ENCODE measurements around the gene HOMER2. TPM values are rescaled to one million over a fixed set of nuclear protein-coding genes. Genes with fewer than 3 reads are reported as not detected.

The HOMER2 gene
- polyA plus RNA-seq, 3 donors: 0.92 to 2.4 (median 1.6) TPM

DNA sequence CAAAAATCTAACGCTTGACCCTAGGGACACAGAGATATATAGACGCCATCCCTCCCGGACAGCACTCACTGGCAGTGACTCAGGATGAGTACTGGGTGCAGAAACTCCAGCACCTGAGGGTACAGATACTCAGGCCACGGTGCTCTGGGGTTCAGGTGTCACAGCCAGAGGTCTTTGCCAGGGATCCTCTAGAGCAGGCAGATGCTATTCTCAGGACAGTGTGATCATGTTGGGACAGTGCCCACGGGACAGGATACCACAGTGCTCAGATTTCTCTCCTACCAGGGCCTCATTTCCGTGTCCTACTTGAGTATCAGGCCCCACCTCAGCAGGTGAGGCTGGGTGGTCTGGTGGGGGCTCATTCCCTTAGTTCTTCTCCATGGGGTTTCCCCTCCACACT, 34.4 kb downstream of the HOMER2 start:
- H3K4me3 ChIP-seq (replicated peaks in 1 of 3; ENCODE audit: low read depth in 2 of 3, low read length in 3 of 3): no peak overlapping the region
- H3K9ac ChIP-seq (ENCODE audit: insufficient read depth, low read length, poor library complexity, severe bottlenecking): no peak overlapping the region
- H3K27me3 ChIP-seq (ENCODE audit: control insufficient read depth in 2 of 2, insufficient read depth in 2 of 2, low read length in 2 of 2): no peaks in the 10 kb centered on the region
- no peaks in the 10 kb centered on the region for H3K4me1 ChIP-seq (ENCODE audit: control insufficient read depth in 1 of 2, insufficient read depth in 2 of 2, low read length in 2 of 2)
- Mint-ChIP-seq H3K4me1 (no peaks in the 10 kb centered on the region), H3K9me3 (no peaks in the 10 kb centered on the region), H3K27me3 (ENCODE audit: low read depth in 3 of 3) (peaks cover 0 to 4% (median 3%) of the 10 kb centered on the region in 3 donors), H3K27ac (no peak overlapping the region), H3K4me3 (no peak overlapping the region), H3K36me3 (no peaks in the 10 kb centered on the region)
- H3K4me2 ChIP-seq (replicated peaks; ENCODE audit: extremely low read depth, low read length, poor library complexity, severe bottlenecking): no peak overlapping the region
- no peaks in the 10 kb centered on the region for H3K9me3 ChIP-seq (replicated peaks in 1 of 2; ENCODE audit: control insufficient read depth in 1 of 2, insufficient read depth in 1 of 2, low read length in 2 of 2)
- WGBS (ENCODE audit: insufficient coverage): 94% methylated on average over 4 of the region's 6 CpGs
- no peaks in the 10 kb centered on the region for H4K20me1 ChIP-seq (ENCODE audit: insufficient read depth, low read length)
- no peaks in the 10 kb centered on the region for H3K79me2 ChIP-seq (ENCODE audit: insufficient read depth, low read length)
- DNase-seq: no peak
- H3K27ac ChIP-seq (ENCODE audit: low read depth in 1 of 2, low read length in 2 of 2): no peak overlapping the region
- no peaks in the 10 kb centered on the region for H3K36me3 ChIP-seq (replicated peaks in 1 of 2; ENCODE audit: control insufficient read depth in 1 of 2, insufficient read depth in 2 of 2, low read length in 2 of 2)
- intact Hi-C loops (cut with micrococcal nuclease): loop anchor here in 1 of 2 donors (10.0 kb wide), 1 partner anchor 47 kb away; no protein-coding TSS in a partner anchor
- H2AFZ ChIP-seq (ENCODE audit: insufficient read depth, low read depth, low read length, poor library complexity, severe bottlenecking): no peak overlapping the region
- TF ChIP-seq, protein P1, sequence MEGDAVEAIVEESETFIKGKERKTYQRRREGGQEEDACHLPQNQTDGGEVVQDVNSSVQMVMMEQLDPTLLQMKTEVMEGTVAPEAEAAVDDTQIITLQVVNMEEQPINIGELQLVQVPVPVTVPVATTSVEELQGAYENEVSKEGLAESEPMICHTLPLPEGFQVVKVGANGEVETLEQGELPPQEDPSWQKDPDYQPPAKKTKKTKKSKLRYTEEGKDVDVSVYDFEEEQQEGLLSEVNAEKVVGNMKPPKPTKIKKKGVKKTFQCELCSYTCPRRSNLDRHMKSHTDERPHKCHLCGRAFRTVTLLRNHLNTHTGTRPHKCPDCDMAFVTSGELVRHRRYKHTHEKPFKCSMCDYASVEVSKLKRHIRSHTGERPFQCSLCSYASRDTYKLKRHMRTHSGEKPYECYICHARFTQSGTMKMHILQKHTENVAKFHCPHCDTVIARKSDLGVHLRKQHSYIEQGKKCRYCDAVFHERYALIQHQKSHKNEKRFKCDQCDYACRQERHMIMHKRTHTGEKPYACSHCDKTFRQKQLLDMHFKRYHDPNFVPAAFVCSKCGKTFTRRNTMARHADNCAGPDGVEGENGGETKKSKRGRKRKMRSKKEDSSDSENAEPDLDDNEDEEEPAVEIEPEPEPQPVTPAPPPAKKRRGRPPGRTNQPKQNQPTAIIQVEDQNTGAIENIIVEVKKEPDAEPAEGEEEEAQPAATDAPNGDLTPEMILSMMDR (IDR thresholded peaks at IDR 0.05): no peak

DNA sequence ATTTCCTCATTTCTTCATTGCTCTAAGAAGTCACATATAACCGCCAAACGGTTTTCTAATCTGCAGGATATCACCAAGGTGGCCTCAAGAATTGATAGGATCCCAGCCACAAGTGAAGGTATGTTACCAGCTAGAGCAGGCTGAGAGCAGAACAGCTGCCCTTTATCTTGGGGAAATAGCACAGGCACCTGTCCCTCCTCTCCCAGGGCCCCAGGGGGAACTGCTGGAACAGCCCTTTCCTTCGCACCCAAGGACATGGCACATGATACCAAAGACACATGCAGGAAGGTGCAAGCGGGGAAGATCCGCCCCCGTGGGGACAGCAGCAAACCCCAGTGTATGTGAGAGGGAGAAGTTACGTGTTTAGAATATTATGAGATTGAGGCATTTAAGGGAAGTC, 35.3 kb downstream of the HOMER2 start:
- intact Hi-C loops (cut with micrococcal nuclease): loop anchor here in 1 of 2 donors (10.0 kb wide), 1 partner anchor 48 kb away; no protein-coding TSS in a partner anchor
- Histone ChIP-seq H2AFZ (ENCODE audit: insufficient read depth, low read depth, low read length, poor library complexity, severe bottlenecking) (no peak overlapping the region), H3K4me2 (replicated peaks; ENCODE audit: extremely low read depth, low read length, poor library complexity, severe bottlenecking) (no peak overlapping the region), H3K4me1 (ENCODE audit: control insufficient read depth in 1 of 2, insufficient read depth in 2 of 2, low read length in 2 of 2) (no peaks in the 10 kb centered on the region), H3K9me3 (replicated peaks in 1 of 2; ENCODE audit: control insufficient read depth in 1 of 2, insufficient read depth in 1 of 2, low read length in 2 of 2) (no peaks in the 10 kb centered on the region), H3K4me3 (replicated peaks in 1 of 3; ENCODE audit: low read depth in 2 of 3, low read length in 3 of 3) (no peak overlapping the region), H4K20me1 (ENCODE audit: insufficient read depth, low read length) (no peaks in the 10 kb centered on the region), H3K36me3 (replicated peaks in 1 of 2; ENCODE audit: control insufficient read depth in 1 of 2, insufficient read depth in 2 of 2, low read length in 2 of 2) (no peaks in the 10 kb centered on the region), H3K9ac (ENCODE audit: insufficient read depth, low read length, poor library complexity, severe bottlenecking) (no peak overlapping the region), H3K27ac (ENCODE audit: low read depth in 1 of 2, low read length in 2 of 2) (no peak overlapping the region), H3K79me2 (ENCODE audit: insufficient read depth, low read length) (no peaks in the 10 kb centered on the region), H3K27me3 (ENCODE audit: control insufficient read depth in 2 of 2, insufficient read depth in 2 of 2, low read length in 2 of 2) (no peaks in the 10 kb centered on the region)
- Mint-ChIP-seq H3K27ac (peak overlapping the region in 1 of 7 donors; percentile 66), H3K4me3 (no peak overlapping the region), H3K9me3 (no peaks in the 10 kb centered on the region), H3K27me3 (ENCODE audit: low read depth in 3 of 3) (peaks cover 0 to 4% (median 3%) of the 10 kb centered on the region in 3 donors), H3K36me3 (no peaks in the 10 kb centered on the region), H3K4me1 (no peaks in the 10 kb centered on the region)
- no peak for DNase-seq
- TF ChIP-seq, protein P1 (IDR thresholded peaks at IDR 0.05): no peak
- 87% methylated on average over 3 of the region's 7 CpGs for WGBS (ENCODE audit: insufficient coverage)

Measured in CD14-positive monocyte (primary cell).